ENCODE results near the gene WT1.

- TF ChIP-seq CTCF (conservative IDR thresholded peaks at IDR 0.05; ENCODE audit: low read depth, low read length), result no peak
- no peak for TF ChIP-seq CEBPB (IDR thresholded peaks at IDR 0.05; ENCODE audit: low read depth, low read length)
Observed at GRCh38 chr11:32426819-32427615, 8.3 kb downstream of the WT1 start.
